NCI-H1048 (cell line): ENCODE measurements around the gene ANKRD18A.

Experiments
- DNase-seq: peaks from one replicate; lab custom pipeline; 2025; lab: John Stamatoyannopoulos, UW

ANKRD18A gene

GRCh38 chr9:38529317-38529716, 91.1 kb downstream of the ANKRD18A start:
- DNase-seq = no peak

DNA sequence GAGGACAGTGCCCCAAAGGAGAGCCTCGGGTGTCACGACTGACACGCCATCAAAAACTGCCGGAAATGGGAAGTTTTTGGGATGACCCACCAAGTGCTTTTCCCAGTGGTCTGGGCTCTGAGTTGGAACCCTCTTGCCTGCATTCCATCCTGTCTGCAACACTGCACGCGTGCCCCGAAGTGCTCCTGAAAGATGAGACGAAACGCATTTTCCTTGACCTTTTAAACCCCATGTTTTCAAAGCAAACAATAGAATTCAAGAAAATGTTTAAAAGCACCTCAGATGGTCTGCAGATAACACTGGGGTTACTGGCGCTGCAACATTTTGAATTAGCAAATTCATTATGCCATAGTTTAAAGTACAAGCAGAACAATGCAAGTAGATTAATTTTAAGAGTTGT, 92.9 kb downstream of the ANKRD18A start:
- DNase-seq = no peak

DNA sequence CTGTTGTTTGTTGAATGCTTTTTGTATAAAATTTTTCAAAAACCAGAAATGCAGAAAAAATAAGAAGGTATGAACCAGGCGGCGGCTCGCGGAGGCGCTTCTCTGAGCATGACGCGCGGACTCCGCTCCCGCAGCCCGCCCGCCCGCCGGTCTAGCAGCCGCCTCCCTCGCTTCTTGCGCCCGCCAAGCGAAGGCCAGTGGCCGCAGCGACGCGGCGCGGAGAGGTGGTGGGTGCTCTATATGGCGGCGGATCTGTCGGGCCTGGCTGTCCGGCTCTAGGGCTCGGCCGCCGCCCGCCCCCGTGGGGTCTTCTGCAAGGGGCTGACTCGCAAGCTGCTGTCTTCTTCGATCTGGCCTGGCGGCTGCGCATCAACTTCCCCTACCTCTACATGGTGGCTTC, 93.8 kb downstream of the ANKRD18A start:
- no peak for DNase-seq

DNA sequence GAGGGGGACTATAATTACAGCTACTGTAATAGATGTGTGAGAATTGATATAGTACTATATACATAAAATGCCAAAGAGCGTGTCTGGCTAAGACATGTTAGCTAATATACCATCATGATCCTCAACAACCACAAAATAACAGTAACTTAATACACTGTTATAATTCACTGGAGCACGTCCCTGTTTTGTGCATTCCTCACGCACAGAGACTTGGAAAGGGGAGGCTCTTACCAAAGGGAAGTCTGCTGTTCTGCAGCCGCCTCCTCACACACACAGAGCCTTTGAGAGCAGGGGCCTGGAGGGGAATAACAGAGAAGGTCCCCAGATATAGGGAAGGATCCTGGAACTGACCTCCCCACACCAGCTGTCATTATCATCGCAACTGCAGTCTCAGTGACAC, 97.3 kb downstream of the ANKRD18A start:
- no peak for DNase-seq

GRCh38 chr9:38521762-38522161, 98.6 kb downstream of the ANKRD18A start:
- no peak for DNase-seq
